H9 (cell line): ENCODE results near the gene ANO3. TPM values are rescaled to one million over a fixed set of nuclear protein-coding genes. Genes with fewer than 3 reads are reported as not detected.

Experiments
- DNase-seq: peaks from one replicate; pipeline ENCODE4 v3.0.0-alpha.2; 2017
- H2AFZ ChIP-seq: one replicate; pipeline ENCODE4 v1.6.1; 2013; ENCODE audit warnings: mild to moderate bottlenecking, low read length, control low read depth, moderate library complexity
- H2AK5ac ChIP-seq: 2 replicates; pipeline ENCODE4 v1.6.1; 2013; ENCODE audit warnings: low read length, control low read depth, mixed read lengths; ENCODE audit not compliant: insufficient read length
- H2BK120ac ChIP-seq: one replicate; pipeline ENCODE4 v1.6.1; 2013; ENCODE audit warnings: low read depth, mild to moderate bottlenecking, low read length, control low read depth, inconsistent platforms; ENCODE audit not compliant: poor library complexity, severe bottlenecking
- H2BK12ac ChIP-seq: 2 replicates; pipeline ENCODE4 v1.6.1; 2013; ENCODE audit warnings: low read length, control low read depth, mixed read lengths, low read depth; ENCODE audit not compliant: insufficient read length
- H2BK15ac ChIP-seq: 2 replicates; pipeline ENCODE4 v1.6.1; 2013; ENCODE audit warnings: low read depth, low read length, control low read depth
- H2BK20ac ChIP-seq: one replicate; pipeline ENCODE4 v1.6.1; 2013; ENCODE audit warnings: low read depth, mild to moderate bottlenecking, low read length, control low read depth, inconsistent platforms; ENCODE audit not compliant: poor library complexity, severe bottlenecking
- H2BK5ac ChIP-seq: 2 replicates; pipeline ENCODE4 v1.6.1; 2013; ENCODE audit warnings: low read length, control low read depth, mixed read lengths; ENCODE audit not compliant: insufficient read length
- H3K14ac ChIP-seq: 2 replicates; pipeline ENCODE4 v1.6.1; 2013; ENCODE audit warnings: low read length, control low read depth; ENCODE audit not compliant: insufficient read depth
- H3K18ac ChIP-seq: 2 replicates; pipeline ENCODE4 v1.6.1; 2013; ENCODE audit warnings: low read depth, mild to moderate bottlenecking, mixed read lengths, low read length, control low read depth; ENCODE audit not compliant: insufficient read length
- H3K23ac ChIP-seq: 2 replicates; pipeline ENCODE4 v1.6.1; 2013; ENCODE audit warnings: low read length, control low read depth, mixed read lengths, low read depth; ENCODE audit not compliant: insufficient read length
- H3K23me2 ChIP-seq: 2 replicates; pipeline ENCODE4 v1.6.1; 2013; ENCODE audit warnings: low read depth, mild to moderate bottlenecking, mixed read lengths, low read length, control low read depth; ENCODE audit not compliant: insufficient read length, poor library complexity, severe bottlenecking
- H3K27ac ChIP-seq: 2 replicates; pipeline ENCODE4 v1.5.1; 2013; ENCODE audit warnings: low read length, control low read depth, mixed read lengths, low read depth; ENCODE audit not compliant: insufficient read length
- H3K27me3 ChIP-seq: 2 replicates; pipeline ENCODE4 v1.6.1; 2013; ENCODE audit warnings: low read length, control low read depth, inconsistent platforms; ENCODE audit not compliant: insufficient read depth
- H3K4ac ChIP-seq: 2 replicates; pipeline ENCODE4 v1.6.1; 2013; ENCODE audit warnings: low read depth, mild to moderate bottlenecking, control low read depth, inconsistent platforms, low read length, moderate library complexity
- H3K4me1 ChIP-seq: 2 replicates; pipeline ENCODE4 v1.6.1; 2013; ENCODE audit warnings: low read length, control low read depth, inconsistent platforms; ENCODE audit not compliant: insufficient read depth
- H3K4me2 ChIP-seq: 2 replicates; pipeline ENCODE4 v1.6.1; 2013; ENCODE audit warnings: low read length, control low read depth, mixed read lengths; ENCODE audit not compliant: insufficient read length, insufficient read depth
- H3K56ac ChIP-seq: 2 replicates; pipeline ENCODE4 v1.6.1; 2013; ENCODE audit warnings: low read depth, mild to moderate bottlenecking, mixed read lengths, low read length, control low read depth; ENCODE audit not compliant: insufficient read length
- H3K79me1 ChIP-seq: 2 replicates; pipeline ENCODE4 v1.6.1; 2013; ENCODE audit warnings: low read depth, mild to moderate bottlenecking, moderate library complexity, low read length, control low read depth, inconsistent platforms; ENCODE audit not compliant: insufficient read depth, poor library complexity, severe bottlenecking
- H3K79me2 ChIP-seq: 2 replicates; pipeline ENCODE4 v1.6.1; 2013; ENCODE audit warnings: low read length, control low read depth, inconsistent platforms; ENCODE audit not compliant: insufficient read depth
- H3K9ac ChIP-seq: 2 replicates; pipeline ENCODE4 v1.6.1; 2013; ENCODE audit warnings: low read length, control low read depth, mixed read lengths; ENCODE audit not compliant: insufficient read length; ENCODE audit errors: extremely low read depth
- H3K9me3 ChIP-seq: one replicate; pipeline ENCODE4 v1.6.1; 2013; ENCODE audit warnings: low read depth, low read length, inconsistent platforms; ENCODE audit not compliant: control insufficient read depth
- H3T11ph ChIP-seq: one replicate; pipeline ENCODE4 v1.6.1; 2013; ENCODE audit warnings: mild to moderate bottlenecking, low read length, control low read depth, inconsistent platforms
- H4K20me1 ChIP-seq: one replicate; pipeline ENCODE4 v1.6.1; 2013; ENCODE audit not compliant: control insufficient read depth, insufficient read length, insufficient read depth
- H4K5ac ChIP-seq: 2 replicates; pipeline ENCODE4 v1.6.1; 2013; ENCODE audit warnings: low read depth, mild to moderate bottlenecking, mixed read lengths, low read length, control low read depth; ENCODE audit not compliant: insufficient read length
- H4K8ac ChIP-seq: replicated peaks from 2 replicates; pipeline ENCODE4 v1.6.1; 2013; ENCODE audit warnings: low read length, control low read depth, mixed read lengths, low read depth; ENCODE audit not compliant: insufficient read length
- H4K91ac ChIP-seq: 2 replicates; pipeline ENCODE4 v1.6.1; 2013; ENCODE audit warnings: low read depth, mild to moderate bottlenecking, moderate library complexity, mixed read lengths, low read length, control low read depth; ENCODE audit not compliant: insufficient read length
- H3K27ac Mint-ChIP-seq, 3 experiments: 2 replicates in 2 of 3; 3 replicates in 1 of 3; pipeline ENCODE4 v1.8.0; 2020 to 2021; ENCODE audit warnings: mixed read lengths in 3 of 3, mild to moderate bottlenecking in 1 of 3, moderate library complexity in 1 of 3
- H3K27me3 Mint-ChIP-seq: 2 replicates; pipeline ENCODE4 v1.8.0; 2021; ENCODE audit warnings: low read depth, mild to moderate bottlenecking, moderate library complexity, mixed read lengths
- H3K36me3 Mint-ChIP-seq, 3 experiments: 2 replicates in 2 of 3; 3 replicates in 1 of 3; pipeline ENCODE4 v1.8.0; 2020 to 2021; ENCODE audit warnings: low read depth in 3 of 3, mixed read lengths in 3 of 3; ENCODE audit not compliant: insufficient read depth in 1 of 3
- H3K4me1 Mint-ChIP-seq, 2 experiments: 2 replicates each; pipeline ENCODE4 v1.8.0; 2020; ENCODE audit warnings: mixed read lengths in 2 of 2
- H3K4me3 Mint-ChIP-seq, 2 experiments: 2 replicates in 1 of 2; 3 replicates in 1 of 2; pipeline ENCODE4 v1.8.0; 2020 to 2021; ENCODE audit warnings: mild to moderate bottlenecking in 2 of 2, mixed read lengths in 2 of 2, moderate library complexity in 1 of 2
- H3K9me3 Mint-ChIP-seq, 2 experiments: 2 replicates in 1 of 2; 3 replicates in 1 of 2; pipeline ENCODE4 v1.8.0; 2020; ENCODE audit warnings: mild to moderate bottlenecking in 2 of 2, mixed read lengths in 2 of 2, moderate library complexity in 1 of 2
- CTCF ChIP-seq: fragments of 200-600 bp; sonication (generic); conservative IDR thresholded peaks from 3 replicates; pipeline ENCODE4 v1.8.0; 2021; ENCODE audit warnings: antibody characterized with exemption, mild to moderate bottlenecking
- WGBS: extraction: QIAGEN DNeasy Blood & Tissue Kit; methylation state at CpG from one replicate; pipeline ENCODE4 v1.1.7; 2013; ENCODE audit warnings: missing lambda C conversion rate, low lambda C conversion rate, mixed read lengths; ENCODE audit not compliant: insufficient read length; ENCODE audit errors: extremely low coverage; 5-methylcytosine and 5-hydroxymethylcytosine counted together
- total RNA-seq: library from RNA; stranded (reverse); gene quantifications from 2 replicates; pipeline ENCODE4 v1.2.1, GENCODE V29; 2021

ANO3 gene
- total RNA-seq, 1 experiment from 2014 or later, result not detected

GRCh38 chr11:26608507-26609146 lies 276.7 kb downstream of the ANO3 start:
- Histone ChIP-seq H4K8ac (no peak overlapping the region), H3K23me2 (no peaks in the 10 kb centered on the region), H4K91ac (no peak overlapping the region), H2AFZ (no peak overlapping the region), H3K4me2 (no peak overlapping the region), H3K23ac (no peak overlapping the region), H3K9ac (no peak overlapping the region), H2BK12ac (no peak overlapping the region), H3K79me1 (no peaks in the 10 kb centered on the region), H3K27me3 (no peaks in the 10 kb centered on the region), H3K18ac (no peak overlapping the region), H2BK5ac (no peak overlapping the region), H3K4me1 (no peaks in the 10 kb centered on the region), H3K79me2 (no peaks in the 10 kb centered on the region), H3K9me3 (no peaks in the 10 kb centered on the region), H3K27ac (no peak overlapping the region), H3K14ac (no peak overlapping the region), H2BK20ac (no peak overlapping the region), H3K56ac (no peak overlapping the region), H2AK5ac (no peak overlapping the region), H3T11ph (no peak overlapping the region), H2BK120ac (no peak overlapping the region), H3K4ac (no peak overlapping the region), H4K5ac (no peak overlapping the region), H4K20me1 (no peaks in the 10 kb centered on the region), H2BK15ac (no peak overlapping the region)
- TF ChIP-seq CTCF, result no peak
- no peaks in the 10 kb centered on the region for H3K27me3 Mint-ChIP-seq
- peaks cover 7 to 11% of the 10 kb centered on the region in 2 experiments; a peak in 3 of 4 replicates for H3K4me1 Mint-ChIP-seq
- no peak overlapping the region for H3K27ac Mint-ChIP-seq
- H3K9me3 Mint-ChIP-seq, result peaks cover 17 to 19% of the 10 kb centered on the region in 2 experiments; a peak in 4 of 5 replicates
- no CpG with 5 or more reads among the region's 9 CpGs for WGBS
- H3K36me3 Mint-ChIP-seq, result peaks cover 0 to 16% (median 8%) of the 10 kb centered on the region in 3 experiments; a peak in 4 of 7 replicates
- DNase-seq, result no peak
- H3K4me3 Mint-ChIP-seq, result no peak overlapping the region
